Measurements from ENCODE around the gene CTNS. TPM values are rescaled to one million over a fixed set of nuclear protein-coding genes. Genes with fewer than 3 reads are reported as not detected.

The CTNS gene
- total and polyA plus RNA-seq, 2 donors from 2014 or later = 11.9 to 15.7 TPM

- no peak overlapping the region for H3K4me3 ChIP-seq (ENCODE audit: low read length in 3 of 3)
- no peak for DNase-seq
- no peak overlapping the region for H3K27ac ChIP-seq (ENCODE audit: low read depth in 2 of 2, low read length in 2 of 2)
- H3K36me3 ChIP-seq (ENCODE audit: control insufficient read depth in 2 of 3, insufficient read depth in 3 of 3, low read length in 3 of 3) = peaks cover 2 to 21% (median 15%) of the 10 kb centered on the region in 3 donors
- no peaks in the 10 kb centered on the region for H3K4me1 ChIP-seq (ENCODE audit: control insufficient read depth in 2 of 3, insufficient read depth in 2 of 3, low read depth in 1 of 3, low read length in 3 of 3)
- intact Hi-C loops (cut with DNase I) = no loop called here
- H3K27me3 ChIP-seq (ENCODE audit: control insufficient read depth, insufficient read depth, low read length) = no peaks in the 10 kb centered on the region
- H3K9ac ChIP-seq (ENCODE audit: low read length in 3 of 3) = no peak overlapping the region
- TF ChIP-seq CTCF (IDR thresholded peaks at IDR 0.05; ENCODE audit: borderline replicate concordance, extremely low read depth, insufficient read depth) = no peak
- FAIRE-seq = no peak
- no peaks in the 10 kb centered on the region for H3K9me3 ChIP-seq (ENCODE audit: control insufficient read depth in 2 of 3, insufficient read depth in 1 of 3, low read length in 3 of 3)
Observed at GRCh38 chr17:3590768-3591167, 45.8 kb upstream of the CTNS start.

GRCh38 chr17:3592216-3592860 is 44.2 kb upstream of the CTNS start:
- no peak for TF ChIP-seq CTCF (IDR thresholded peaks at IDR 0.05; ENCODE audit: borderline replicate concordance, extremely low read depth, insufficient read depth)
- Histone ChIP-seq H3K4me3 (ENCODE audit: low read length in 3 of 3) (no peak overlapping the region), H3K9ac (ENCODE audit: low read length in 3 of 3) (no peak overlapping the region), H3K36me3 (ENCODE audit: control insufficient read depth in 2 of 3, insufficient read depth in 3 of 3, low read length in 3 of 3) (peaks cover 0 to 13% (median 11%) of the 10 kb centered on the region in 3 donors), H3K27me3 (ENCODE audit: control insufficient read depth, insufficient read depth, low read length) (no peaks in the 10 kb centered on the region), H3K27ac (ENCODE audit: low read depth in 2 of 2, low read length in 2 of 2) (no peak overlapping the region), H3K9me3 (ENCODE audit: control insufficient read depth in 2 of 3, insufficient read depth in 1 of 3, low read length in 3 of 3) (no peaks in the 10 kb centered on the region), H3K4me1 (ENCODE audit: control insufficient read depth in 2 of 3, insufficient read depth in 2 of 3, low read depth in 1 of 3, low read length in 3 of 3) (no peaks in the 10 kb centered on the region)
- DNase-seq (no peak), FAIRE-seq (no peak)
- intact Hi-C loops (cut with DNase I) = no loop called here

- FAIRE-seq (no peak), DNase-seq (no peak)
- TF ChIP-seq CTCF (IDR thresholded peaks at IDR 0.05; ENCODE audit: borderline replicate concordance, extremely low read depth, insufficient read depth) = no peak
- intact Hi-C loops (cut with DNase I) = no loop called here
- Histone ChIP-seq H3K4me3 (ENCODE audit: low read length in 3 of 3) (no peak overlapping the region), H3K36me3 (ENCODE audit: control insufficient read depth in 2 of 3, insufficient read depth in 3 of 3, low read length in 3 of 3) (peaks cover 0 to 13% (median 11%) of the 10 kb centered on the region in 3 donors), H3K4me1 (ENCODE audit: control insufficient read depth in 2 of 3, insufficient read depth in 2 of 3, low read depth in 1 of 3, low read length in 3 of 3) (no peaks in the 10 kb centered on the region), H3K9ac (ENCODE audit: low read length in 3 of 3) (no peak overlapping the region), H3K27ac (ENCODE audit: low read depth in 2 of 2, low read length in 2 of 2) (no peak overlapping the region), H3K9me3 (ENCODE audit: control insufficient read depth in 2 of 3, insufficient read depth in 1 of 3, low read length in 3 of 3) (no peaks in the 10 kb centered on the region), H3K27me3 (ENCODE audit: control insufficient read depth, insufficient read depth, low read length) (no peaks in the 10 kb centered on the region)
Observed at GRCh38 chr17:3593384-3593783, 43.2 kb upstream of the CTNS start.

Measured in kidney (tissue), 14 donors.